Stimulated activated naive B cell treated with anti-CD40 and anti-IgM and Interleukin-4, amounts not matched to agents 10 μg/mL and 1 μg/mL and 100 μg/mL, for 72 hours (primary cell): ENCODE results near the gene LMBR1.
"Not testable (repeated sequence)": the region's sequence is repeated elsewhere in the genome, so short reads cannot be mapped to it uniquely, and the experiment has no call there.

Experiments used
- ATAC-seq, 2 donors: fragments of 150-1000 bp; cut with Tn5 transposase; replicated peaks; 2 replicates each; pipeline ENCODE4 v1.10.0; 2021; ENCODE audit warnings: moderate library complexity in 1 of 2
- DNase-seq: peaks from one replicate; pipeline ENCODE4 v3.0.0; 2021
- H3K27ac Mint-ChIP-seq: one replicate; pipeline ENCODE4 v1.8.0; 2022; ENCODE audit warnings: mild to moderate bottlenecking, mixed read lengths
- H3K27me3 Mint-ChIP-seq, 2 donors: one replicate each; pipeline ENCODE4 v1.8.0; 2022; ENCODE audit warnings: mixed read lengths in 2 of 2
- H3K36me3 Mint-ChIP-seq, 2 donors: one replicate each; pipeline ENCODE4 v1.8.0; 2022; ENCODE audit warnings: mixed read lengths in 2 of 2, mild to moderate bottlenecking in 1 of 2
- H3K4me1 Mint-ChIP-seq, 2 donors: one replicate each; pipeline ENCODE4 v1.8.0; 2022; ENCODE audit warnings: mixed read lengths in 2 of 2, mild to moderate bottlenecking in 1 of 2
- H3K4me3 Mint-ChIP-seq, 2 donors: one replicate each; pipeline ENCODE4 v1.8.0; 2022; ENCODE audit warnings: mild to moderate bottlenecking in 2 of 2, mixed read lengths in 2 of 2, moderate library complexity in 1 of 2
- H3K9me3 Mint-ChIP-seq, 2 donors: one replicate each; pipeline ENCODE4 v1.8.0; 2022; ENCODE audit warnings: mixed read lengths in 2 of 2, mild to moderate bottlenecking in 1 of 2

LMBR1 gene, protein sequence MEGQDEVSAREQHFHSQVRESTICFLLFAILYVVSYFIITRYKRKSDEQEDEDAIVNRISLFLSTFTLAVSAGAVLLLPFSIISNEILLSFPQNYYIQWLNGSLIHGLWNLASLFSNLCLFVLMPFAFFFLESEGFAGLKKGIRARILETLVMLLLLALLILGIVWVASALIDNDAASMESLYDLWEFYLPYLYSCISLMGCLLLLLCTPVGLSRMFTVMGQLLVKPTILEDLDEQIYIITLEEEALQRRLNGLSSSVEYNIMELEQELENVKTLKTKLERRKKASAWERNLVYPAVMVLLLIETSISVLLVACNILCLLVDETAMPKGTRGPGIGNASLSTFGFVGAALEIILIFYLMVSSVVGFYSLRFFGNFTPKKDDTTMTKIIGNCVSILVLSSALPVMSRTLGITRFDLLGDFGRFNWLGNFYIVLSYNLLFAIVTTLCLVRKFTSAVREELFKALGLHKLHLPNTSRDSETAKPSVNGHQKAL

GRCh38 chr7:156892821-156893706, at the start of gene LMBR1:
Gene LMBR1 (minus strand): TSS chr7:156893183. CDS start chr7:156892993, 190 bp downstream.
- DNase-seq (peak; percentile 95), ATAC-seq (peak; percentile 87 to 88)
- Mint-ChIP-seq H3K27ac (peak within 1 kb of the TSS; percentile 95), H3K9me3 (peaks cover 0 to 5% of the 10 kb centered on the region in 2 donors), H3K4me1 (peaks cover 19 to 38% of the 10 kb centered on the region in 2 donors), H3K27me3 (no peaks in the 10 kb centered on the region), H3K36me3 (peaks cover 12 to 16% of the 10 kb centered on the region in 2 donors), H3K4me3 (peak within 1 kb of the TSS; percentile 90 to 91)

- peaks cover 10 to 16% of the 10 kb centered on the region in 2 donors for H3K4me1 Mint-ChIP-seq
- H3K27ac Mint-ChIP-seq, result no peak overlapping the region
- H3K36me3 Mint-ChIP-seq, result peaks cover 0 to 13% of the 10 kb centered on the region in 2 donors
- H3K4me3 Mint-ChIP-seq, result peak overlapping the region; percentile 53 to 54
- DNase-seq (no peak), ATAC-seq (peak; percentile 46 to 68)
- H3K9me3 Mint-ChIP-seq, result peaks cover 4 to 12% of the 10 kb centered on the region in 2 donors
- H3K27me3 Mint-ChIP-seq, result peaks cover 42 to 62% of the 10 kb centered on the region in 2 donors
Observed at GRCh38 chr7:156942708-156943090, 49.7 kb upstream of the LMBR1 start.

GRCh38 chr7:156941393-156942182, 48.6 kb upstream of the LMBR1 start:
- ATAC-seq, result no peak
- H3K4me1 Mint-ChIP-seq, result peaks cover 6 to 16% of the 10 kb centered on the region in 2 donors

GRCh38 chr7:156940421-156941122, 47.6 kb upstream of the LMBR1 start:
- peak overlapping the region in 1 of 2 donors; percentile 4 for H3K4me3 Mint-ChIP-seq
- peaks cover 42 to 63% of the 10 kb centered on the region in 2 donors for H3K27me3 Mint-ChIP-seq
- no peak for ATAC-seq
- H3K9me3 Mint-ChIP-seq, result peaks cover 4 to 12% of the 10 kb centered on the region in 2 donors
- peaks cover 0 to 13% of the 10 kb centered on the region in 2 donors for H3K36me3 Mint-ChIP-seq
- no peak overlapping the region for H3K27ac Mint-ChIP-seq
- peaks cover 6 to 16% of the 10 kb centered on the region in 2 donors for H3K4me1 Mint-ChIP-seq
- DNase-seq, result no peak

More at GRCh38 chr7:156941393-156942182, 48.6 kb upstream of the LMBR1 start:
- Mint-ChIP-seq H3K4me3 (peak overlapping the region in 1 of 2 donors; percentile 36), H3K27ac (peak overlapping the region; percentile 69), H3K36me3 (peaks cover 0 to 13% of the 10 kb centered on the region in 2 donors), H3K27me3 (peaks cover 42 to 62% of the 10 kb centered on the region in 2 donors), H3K9me3 (peaks cover 4 to 12% of the 10 kb centered on the region in 2 donors)
- DNase-seq, result no peak

GRCh38 chr7:156936766-156937165, 43.8 kb upstream of the LMBR1 start:
- not testable (repeated sequence) for H3K4me3 Mint-ChIP-seq, DNase-seq, ATAC-seq, H3K4me1 Mint-ChIP-seq, H3K27ac Mint-ChIP-seq
- Mint-ChIP-seq H3K27me3 (peaks cover 19 to 53% of the 10 kb centered on the region in 2 donors), H3K9me3 (peaks cover 4 to 11% of the 10 kb centered on the region in 2 donors), H3K36me3 (peaks cover 0 to 12% of the 10 kb centered on the region in 2 donors)

- no peak for ATAC-seq
- Mint-ChIP-seq H3K4me1 (no peaks in the 10 kb centered on the region), H3K36me3 (no peaks in the 10 kb centered on the region), H3K9me3 (no peaks in the 10 kb centered on the region), H3K27me3 (peaks cover 11 to 44% of the 10 kb centered on the region in 2 donors), H3K27ac (no peak overlapping the region), H3K4me3 (no peak overlapping the region)
- DNase-seq, result no peak
Observed at GRCh38 chr7:156935250-156935649, 42.3 kb upstream of the LMBR1 start.

DNA sequence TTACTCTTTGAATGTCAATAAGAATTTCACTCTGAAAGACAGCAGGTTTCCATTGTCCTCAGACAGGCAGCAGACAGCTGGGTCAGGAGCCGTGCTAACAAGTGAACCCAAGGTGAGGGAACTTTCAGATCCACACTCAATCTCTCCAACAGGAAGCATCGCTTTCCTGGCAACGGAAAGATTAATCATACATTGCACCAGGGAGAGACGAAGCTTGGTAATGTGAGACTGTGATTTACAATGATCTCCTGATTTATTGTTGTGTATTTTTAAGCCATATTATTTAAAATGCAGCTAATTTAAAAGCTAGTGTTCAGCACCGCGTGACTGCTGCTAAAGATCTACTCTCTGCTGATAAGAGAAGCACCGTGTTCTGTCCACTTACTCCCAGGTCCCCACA, 39.0 kb upstream of the LMBR1 start:
- H3K27ac Mint-ChIP-seq, result no peak overlapping the region

DNA sequence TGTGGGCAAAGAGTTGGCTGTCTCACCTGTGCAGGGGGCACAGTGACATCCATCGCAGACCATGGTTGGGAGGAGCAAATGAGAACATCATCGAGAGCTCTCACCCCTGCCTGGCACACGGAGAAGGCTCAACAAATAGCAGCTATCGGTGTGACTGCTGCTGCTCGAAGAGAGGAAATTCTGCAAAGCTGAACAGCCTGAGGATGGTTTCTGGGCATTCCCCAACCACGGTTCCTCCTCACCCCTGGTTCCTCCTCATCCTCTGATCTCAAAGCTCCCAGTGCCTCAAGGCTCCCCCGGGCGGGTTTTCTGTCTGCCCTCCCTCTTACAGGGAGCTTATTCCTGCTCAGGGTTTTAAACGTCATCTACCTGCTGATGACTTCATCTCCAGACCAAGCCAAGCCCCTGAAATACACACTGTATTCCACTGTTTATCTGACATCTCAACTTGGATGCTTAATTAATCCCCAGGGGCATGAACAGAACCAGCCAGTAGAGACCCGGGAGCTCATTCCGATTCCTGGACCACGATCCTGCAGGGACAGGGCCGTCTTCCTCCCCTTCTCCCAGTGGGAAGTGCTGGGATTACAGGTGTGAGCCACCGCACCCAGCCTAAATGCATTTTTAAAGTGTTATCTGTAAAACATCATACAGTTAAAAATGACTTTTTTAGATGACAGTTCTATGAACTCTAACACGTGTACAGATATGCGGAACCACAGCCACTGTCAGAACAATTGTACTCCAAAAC, 37.0 kb upstream of the LMBR1 start:
- DNase-seq (no peak), ATAC-seq (no peak)
- H3K27ac Mint-ChIP-seq, result no peak overlapping the region
- H3K4me1 Mint-ChIP-seq, result no peaks in the 10 kb centered on the region
- no peak overlapping the region for H3K4me3 Mint-ChIP-seq
- peaks cover 35 to 50% of the 10 kb centered on the region in 2 donors for H3K27me3 Mint-ChIP-seq
- no peaks in the 10 kb centered on the region for H3K36me3 Mint-ChIP-seq
- no peaks in the 10 kb centered on the region for H3K9me3 Mint-ChIP-seq

More for the DNA sequence above, 39.0 kb upstream of the LMBR1 start:
- no peak overlapping the region for H3K4me3 Mint-ChIP-seq
- peaks cover 39 to 61% of the 10 kb centered on the region in 2 donors for H3K27me3 Mint-ChIP-seq
- H3K36me3 Mint-ChIP-seq, result no peaks in the 10 kb centered on the region
- DNase-seq (no peak), ATAC-seq (no peak)
- no peaks in the 10 kb centered on the region for H3K4me1 Mint-ChIP-seq
- no peaks in the 10 kb centered on the region for H3K9me3 Mint-ChIP-seq

DNA sequence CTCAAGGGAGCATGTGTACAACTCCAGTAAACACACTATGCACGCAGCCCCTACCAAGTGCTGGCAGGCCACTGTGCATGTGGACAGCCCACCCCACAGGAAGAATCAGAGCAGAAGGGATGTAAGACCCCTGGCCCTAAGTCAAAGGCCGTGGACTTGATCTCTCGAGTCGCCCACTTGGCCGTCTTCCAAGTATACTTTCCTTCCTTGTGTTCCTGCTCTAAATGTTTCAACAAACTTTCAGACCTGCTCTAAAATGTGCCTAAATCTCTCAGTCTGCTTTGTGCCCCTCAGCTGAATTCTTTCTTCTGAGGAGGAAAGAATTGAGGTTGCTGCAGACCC, 35.4 kb upstream of the LMBR1 start:
- no peak overlapping the region for H3K27ac Mint-ChIP-seq
- ATAC-seq (no peak), DNase-seq (no peak)
- no peaks in the 10 kb centered on the region for H3K36me3 Mint-ChIP-seq
- H3K27me3 Mint-ChIP-seq, result peaks cover 44 to 51% of the 10 kb centered on the region in 2 donors
- peaks cover 0 to under 1% of the 10 kb centered on the region in 2 donors for H3K9me3 Mint-ChIP-seq
- H3K4me1 Mint-ChIP-seq, result peaks cover 0 to under 1% of the 10 kb centered on the region in 2 donors
- H3K4me3 Mint-ChIP-seq, result no peak overlapping the region

GRCh38 chr7:156927571-156928405, 34.8 kb upstream of the LMBR1 start:
- Mint-ChIP-seq H3K4me3 (no peak overlapping the region), H3K9me3 (peaks cover 0 to 1% of the 10 kb centered on the region in 2 donors), H3K27me3 (peaks cover 46 to 53% of the 10 kb centered on the region in 2 donors), H3K36me3 (no peaks in the 10 kb centered on the region), H3K27ac (no peak overlapping the region), H3K4me1 (peaks cover 0 to 4% of the 10 kb centered on the region in 2 donors)
- ATAC-seq, result no peak
- DNase-seq, result no peak

- H3K27me3 Mint-ChIP-seq, result peaks cover 41 to 53% of the 10 kb centered on the region in 2 donors
- H3K9me3 Mint-ChIP-seq, H3K4me3 Mint-ChIP-seq, H3K4me1 Mint-ChIP-seq, H3K27ac Mint-ChIP-seq, ATAC-seq, H3K36me3 Mint-ChIP-seq, DNase-seq: not testable (repeated sequence)
Observed at GRCh38 chr7:156925821-156926220, 32.8 kb upstream of the LMBR1 start.

- not testable (repeated sequence) for H3K4me3 Mint-ChIP-seq, H3K4me1 Mint-ChIP-seq, ATAC-seq, H3K36me3 Mint-ChIP-seq, H3K9me3 Mint-ChIP-seq, H3K27ac Mint-ChIP-seq, DNase-seq
- peaks cover 36 to 43% of the 10 kb centered on the region in 2 donors for H3K27me3 Mint-ChIP-seq
Observed at GRCh38 chr7:156922304-156922703, 29.3 kb upstream of the LMBR1 start.
